GM21528 (cell line): ENCODE results near the gene RASIP1.
A peak's percentile ranks its signal among the peaks of the same experiment; 100 is the strongest.
"Not testable (repeated sequence)": the region's sequence is repeated elsewhere in the genome, so short reads cannot be mapped to it uniquely, and the experiment has no call there.

Experiments used
- ATAC-seq: cut with Tn5 transposase; IDR thresholded peaks from one replicate; pipeline ENCODE4 v1.9.1; 2021; ENCODE audit warnings: mild to moderate bottlenecking, moderate library complexity; ENCODE audit not compliant: unreplicated experiment, low FRiP score

Gene RASIP1

DNA sequence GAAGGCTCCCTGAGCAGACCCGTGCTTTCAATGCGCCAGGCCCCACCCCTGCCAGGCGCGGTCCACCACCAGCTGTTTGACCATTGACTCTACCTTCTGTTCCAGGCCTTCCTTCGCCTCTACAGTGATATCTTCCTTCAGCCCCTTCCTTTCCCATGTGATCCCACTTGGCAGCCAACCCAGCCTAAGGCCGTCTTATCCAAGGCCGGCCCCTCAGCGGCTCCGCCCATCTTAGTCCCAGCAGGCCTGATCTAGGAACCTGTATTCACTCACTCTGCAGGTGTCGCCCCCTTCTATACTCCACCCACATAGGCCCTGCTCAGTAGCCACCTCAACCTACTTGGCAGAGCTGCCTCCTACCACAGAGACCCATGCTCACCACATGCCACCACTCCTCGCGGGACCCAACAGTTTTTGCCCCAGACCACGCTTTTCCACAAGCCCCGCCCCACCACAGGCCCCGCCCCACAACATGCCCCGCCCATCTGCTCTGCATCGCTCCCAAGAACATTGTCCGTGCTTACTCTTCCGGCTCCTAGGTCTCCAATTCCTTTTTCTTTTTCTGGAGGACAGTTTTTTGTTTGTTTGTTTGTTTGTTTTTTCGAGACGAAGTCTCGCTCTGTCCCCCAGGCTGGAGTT, 2.9 kb downstream of the RASIP1 start:
- ATAC-seq, result no peak

DNA sequence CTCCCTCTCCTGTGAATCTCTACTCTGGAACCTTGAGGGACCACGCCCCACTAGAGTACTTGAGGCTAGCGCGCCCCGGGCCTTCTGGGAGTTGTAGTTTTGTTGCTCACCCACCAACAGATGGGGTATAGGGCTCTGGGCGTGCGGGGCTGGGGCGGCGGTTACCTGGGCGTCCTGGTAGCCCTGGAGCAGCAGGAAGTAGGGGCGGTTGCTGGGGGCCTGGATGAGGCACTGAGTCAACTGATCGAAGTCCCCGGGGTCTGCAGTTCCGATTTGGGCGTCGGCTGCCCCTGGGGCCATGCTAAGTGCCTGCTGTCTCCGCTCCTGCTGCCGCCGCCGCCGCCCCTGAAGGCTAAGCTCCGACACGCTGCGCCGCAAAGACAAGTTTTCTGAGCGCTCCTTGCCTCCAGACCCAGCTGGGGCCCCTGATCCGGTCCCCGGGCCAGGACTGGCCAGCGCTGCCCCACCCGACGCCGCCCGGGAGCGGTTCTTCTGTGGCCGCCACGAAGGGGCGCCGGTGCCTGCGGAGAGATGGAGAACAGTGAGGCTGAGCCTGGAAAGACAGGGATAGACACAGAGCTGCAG, 5.3 kb downstream of the RASIP1 start:
- no peak for ATAC-seq

DNA sequence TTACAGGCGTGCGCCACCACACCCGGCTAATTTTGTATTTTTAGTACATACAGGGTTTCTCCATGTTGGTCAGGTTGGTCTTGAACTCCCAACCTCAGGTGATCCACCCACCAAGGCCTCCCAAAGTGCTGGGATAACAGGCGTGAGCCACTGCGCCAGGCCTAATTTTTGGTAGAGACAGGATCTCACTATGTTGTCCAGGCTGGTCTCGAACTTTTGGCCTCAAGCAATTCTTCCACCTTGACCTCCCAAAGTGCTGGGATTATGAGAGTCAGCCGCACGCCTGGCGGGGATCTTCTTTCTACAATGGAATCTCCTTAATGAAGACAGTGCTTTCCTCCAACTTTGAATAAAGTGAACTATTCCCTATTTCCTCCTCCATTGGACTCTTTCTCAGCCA, 5.8 kb downstream of the RASIP1 start:
- no peak for ATAC-seq

DNA sequence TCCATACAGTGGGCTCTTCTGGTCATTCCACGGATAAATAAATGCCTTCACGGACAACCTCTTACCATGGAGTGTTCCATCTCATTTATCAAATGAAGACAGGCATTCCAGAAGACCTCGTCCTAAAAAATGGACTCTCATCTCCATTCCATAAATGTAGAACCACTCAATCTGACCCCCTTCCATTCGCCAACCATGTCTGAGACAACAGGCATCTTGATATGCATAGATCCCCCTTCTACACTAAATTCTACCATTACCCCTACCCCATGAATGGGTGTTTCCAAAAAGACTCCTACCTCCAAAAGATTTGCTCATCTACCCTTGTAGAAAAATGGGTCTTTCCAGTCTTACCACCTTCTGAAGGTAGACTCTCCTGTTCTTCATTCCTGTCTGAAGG, 9.0 kb downstream of the RASIP1 start:
- ATAC-seq, result no peak

DNA sequence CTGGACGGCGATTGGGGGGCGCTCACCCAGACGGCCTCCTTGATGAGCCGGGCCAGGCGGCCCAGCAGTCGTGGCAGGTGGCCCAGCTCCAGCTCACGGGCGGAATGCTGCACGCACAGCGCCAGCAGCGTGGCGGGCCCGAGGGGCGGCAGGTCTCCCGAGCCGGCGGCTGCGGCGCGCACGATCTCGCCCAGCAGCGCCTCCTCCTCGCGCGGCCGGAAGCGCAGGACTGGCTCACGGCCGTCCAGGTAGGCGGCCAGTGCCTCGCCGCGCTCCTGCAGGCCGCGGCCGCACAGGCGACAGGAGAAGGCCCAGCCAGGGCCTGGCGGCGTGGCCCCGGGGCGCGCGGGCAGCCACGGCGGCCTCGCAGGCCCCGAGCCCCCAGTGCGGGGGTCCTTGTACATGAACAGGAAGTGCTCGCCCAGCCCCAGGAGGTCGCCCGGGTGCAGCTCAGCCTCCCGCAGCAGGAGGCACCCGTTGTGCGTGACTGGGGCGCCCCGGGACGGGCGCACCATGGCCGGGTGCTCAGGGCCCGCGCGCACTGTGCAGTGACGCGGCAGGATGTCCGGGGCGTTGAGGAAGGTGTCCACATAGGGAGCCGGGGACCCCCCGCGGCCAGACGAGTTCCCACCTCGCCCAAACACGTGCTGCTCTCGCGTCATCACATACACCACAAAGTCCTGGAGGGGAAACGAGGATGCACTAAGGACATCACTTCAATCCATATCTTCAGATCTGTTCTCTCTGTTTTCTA, 11.3 kb downstream of the RASIP1 start:
- ATAC-seq, result no peak

DNA sequence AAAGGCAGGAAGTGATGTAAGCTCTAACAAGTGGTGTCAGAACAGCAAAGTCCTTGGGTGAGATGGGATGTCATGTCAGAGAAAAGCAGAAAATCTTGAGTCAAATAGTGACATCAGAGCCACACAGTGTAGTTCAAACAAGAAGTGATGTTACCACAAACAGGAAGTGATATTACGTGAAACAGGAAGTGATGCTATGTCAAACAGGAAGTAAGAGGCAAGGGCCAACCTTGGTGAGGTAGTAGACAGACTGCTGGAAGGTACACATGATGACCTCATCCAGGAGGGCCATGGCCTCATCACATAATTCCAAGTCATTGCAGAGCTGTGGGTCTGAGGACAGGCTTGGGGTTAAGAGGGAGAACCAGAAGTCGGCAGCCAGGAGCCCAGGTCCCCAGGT, 13.9 kb downstream of the RASIP1 start:
- ATAC-seq, result no peak

DNA sequence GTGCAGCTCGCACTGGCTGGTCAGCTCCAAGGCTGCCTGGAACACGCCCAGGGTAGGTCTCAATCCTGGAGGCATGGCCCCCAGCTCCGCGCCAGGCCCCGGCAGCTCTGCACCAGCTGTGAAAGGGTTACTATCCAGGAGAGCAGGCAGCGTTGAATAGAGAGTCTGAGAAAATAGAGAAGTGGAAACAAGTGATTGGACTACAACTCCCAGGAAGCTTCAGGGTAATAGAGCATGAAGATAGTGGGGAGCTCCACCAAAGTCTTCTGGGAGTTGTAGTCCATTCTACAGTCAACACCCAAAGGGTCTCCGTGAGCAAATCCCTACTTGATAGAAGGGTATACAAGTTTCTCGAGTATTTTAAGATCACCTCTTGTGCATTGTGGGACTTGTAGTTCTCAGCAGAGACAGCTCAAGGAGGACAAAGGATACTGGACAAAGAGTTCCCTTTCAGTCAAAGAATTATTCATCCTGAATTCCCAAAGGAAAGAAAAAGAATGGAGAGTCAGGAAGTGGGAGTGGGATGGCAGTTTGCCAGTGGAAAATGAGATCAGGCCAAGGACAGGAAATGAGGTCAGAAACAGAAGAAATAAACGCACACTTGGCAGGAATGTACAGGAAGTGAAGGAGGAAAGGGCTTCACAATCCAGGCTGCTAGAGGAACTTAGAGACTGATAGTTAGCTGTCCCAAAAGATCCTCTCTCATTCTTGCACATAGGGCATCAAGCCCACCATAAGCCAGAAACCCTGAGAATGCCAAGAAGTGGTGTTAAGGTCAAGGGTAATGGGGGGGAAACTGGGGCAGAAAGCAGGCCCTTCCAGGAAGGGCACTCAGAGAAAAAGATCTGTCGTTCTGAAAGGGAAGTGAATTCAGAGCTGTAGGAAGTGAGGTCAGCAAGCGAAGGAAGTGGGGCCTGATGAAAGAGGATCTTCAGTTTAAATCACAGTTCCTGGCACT, 15.3 kb downstream of the RASIP1 start:
- no peak for ATAC-seq

DNA sequence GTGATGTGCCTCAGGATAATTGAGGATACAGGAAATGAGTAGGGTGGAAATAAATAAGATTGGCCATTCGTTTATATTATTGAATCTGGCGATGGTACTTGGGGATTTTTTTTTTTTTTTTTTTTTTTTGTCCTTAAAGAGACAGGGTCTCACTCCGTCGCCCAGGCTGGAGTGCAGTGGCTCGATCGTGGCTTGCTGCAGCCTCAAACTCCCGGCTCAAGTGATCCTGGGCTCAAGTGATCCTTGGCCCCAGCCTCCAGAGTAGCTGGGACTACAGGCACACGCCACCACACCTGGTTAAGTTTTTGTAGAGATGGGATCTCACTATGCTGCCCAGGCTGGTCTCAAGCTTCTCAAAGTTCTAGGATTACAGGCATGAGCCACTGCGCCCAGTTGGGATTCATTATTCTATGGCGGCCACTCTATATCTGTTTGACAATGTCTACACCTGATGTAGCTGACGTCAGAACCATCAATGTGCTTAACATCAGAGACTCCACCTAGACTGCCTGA, 18.2 kb downstream of the RASIP1 start:
- ATAC-seq, result no peak

DNA sequence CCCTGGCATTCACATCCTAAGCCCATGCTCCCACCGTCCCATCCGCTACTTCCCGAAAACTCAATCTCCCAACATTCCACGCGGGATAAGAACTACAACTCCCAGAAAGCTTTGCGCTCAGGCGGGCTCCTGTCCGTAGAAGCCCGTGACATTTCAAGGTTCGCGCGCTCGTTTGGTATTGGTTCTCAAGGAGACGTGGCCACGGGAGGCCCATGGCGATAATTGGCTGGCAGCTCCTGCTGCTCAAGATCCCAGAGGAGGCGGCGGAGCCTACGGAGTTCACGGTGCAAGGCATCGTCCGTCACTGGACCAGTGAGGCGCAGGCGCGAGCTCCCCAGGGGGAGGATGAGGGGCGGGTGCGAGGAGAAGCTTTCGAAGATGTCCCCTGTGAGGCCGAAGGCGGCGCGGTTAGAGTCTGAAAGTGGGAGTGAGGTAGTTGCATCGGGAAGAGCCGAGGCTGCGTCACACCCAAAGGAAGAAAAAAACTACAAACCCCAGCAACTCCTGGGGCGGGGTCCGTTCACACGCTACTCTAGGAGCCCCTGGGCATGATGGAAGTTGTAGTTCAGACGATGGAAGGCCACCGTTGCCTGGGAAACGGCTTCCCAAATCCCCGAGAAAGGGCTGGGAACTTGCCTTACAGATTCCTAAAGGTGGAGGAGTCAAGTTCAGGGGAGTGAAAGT, 19.7 kb downstream of the RASIP1 start:
- peak; percentile 63 for ATAC-seq

DNA sequence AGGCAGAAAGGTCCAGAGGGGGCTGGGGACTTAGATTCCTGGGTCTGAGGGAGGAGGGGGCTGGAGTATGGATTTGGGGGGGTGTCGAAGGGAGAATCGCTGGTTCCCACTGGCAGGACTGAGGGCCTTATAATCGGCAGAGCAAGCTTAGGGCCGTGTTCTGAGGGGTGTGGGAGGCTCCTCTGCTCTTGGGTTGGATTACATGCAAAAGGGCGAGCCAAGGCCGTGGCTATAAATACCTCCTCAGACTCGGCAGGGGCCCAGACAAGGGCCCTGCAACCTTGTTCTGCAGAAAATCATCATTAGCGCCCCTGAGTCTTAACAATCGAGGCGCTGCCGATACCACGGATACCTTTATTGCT, 20.2 kb downstream of the RASIP1 start:
- ATAC-seq, result no peak

DNA sequence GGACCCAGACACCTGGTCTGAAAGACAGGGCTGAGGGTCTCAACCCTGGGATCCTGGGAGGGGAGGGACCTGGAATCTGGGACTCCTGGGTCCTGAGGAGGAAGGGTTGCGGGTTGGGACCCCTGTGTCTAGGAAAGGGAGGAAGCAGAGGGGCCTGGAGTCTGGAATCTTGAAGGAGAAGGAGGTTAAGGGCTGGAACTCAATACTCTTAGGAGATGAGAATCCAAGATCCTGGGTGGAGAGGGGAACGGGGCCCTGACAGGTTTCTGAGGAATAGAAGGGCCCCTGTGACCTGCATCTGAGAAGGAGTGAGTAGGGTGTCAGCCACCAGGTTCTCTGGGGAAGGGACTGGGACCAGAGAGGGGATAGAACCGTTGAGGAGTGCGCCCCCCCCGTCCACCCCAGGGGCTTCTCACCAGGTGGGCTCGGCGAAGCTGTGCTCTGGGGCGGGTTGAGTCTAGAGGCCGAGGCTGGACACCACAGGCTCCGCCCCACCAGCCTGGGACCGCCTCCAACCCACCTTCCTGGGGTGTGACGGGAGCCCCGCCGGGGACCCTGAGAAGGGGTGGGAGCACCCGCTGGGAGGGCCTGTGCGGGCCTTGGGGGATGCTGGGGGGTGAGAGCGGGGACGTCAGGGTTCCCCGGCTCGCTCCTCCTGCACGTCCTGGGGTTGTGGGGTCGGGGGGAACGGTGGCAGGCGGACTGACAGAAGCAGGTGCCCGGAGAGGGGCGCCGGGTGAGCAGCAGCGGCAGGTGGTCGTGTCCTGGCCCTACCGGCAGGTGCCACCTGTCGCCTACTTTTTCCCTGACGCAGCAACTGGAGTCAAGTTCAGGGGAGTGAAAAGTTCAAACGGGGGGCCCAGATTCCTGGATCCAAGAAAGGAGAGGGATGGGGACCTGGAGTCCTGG, 20.9 kb downstream of the RASIP1 start, which contains the start of gene MAMSTR:
MAMSTR (minus strand) TSS at position 463 of the 909 bp plus-strand sequence. CDS start 694 bp downstream, outside the sequence.
- ATAC-seq, result no peak

DNA sequence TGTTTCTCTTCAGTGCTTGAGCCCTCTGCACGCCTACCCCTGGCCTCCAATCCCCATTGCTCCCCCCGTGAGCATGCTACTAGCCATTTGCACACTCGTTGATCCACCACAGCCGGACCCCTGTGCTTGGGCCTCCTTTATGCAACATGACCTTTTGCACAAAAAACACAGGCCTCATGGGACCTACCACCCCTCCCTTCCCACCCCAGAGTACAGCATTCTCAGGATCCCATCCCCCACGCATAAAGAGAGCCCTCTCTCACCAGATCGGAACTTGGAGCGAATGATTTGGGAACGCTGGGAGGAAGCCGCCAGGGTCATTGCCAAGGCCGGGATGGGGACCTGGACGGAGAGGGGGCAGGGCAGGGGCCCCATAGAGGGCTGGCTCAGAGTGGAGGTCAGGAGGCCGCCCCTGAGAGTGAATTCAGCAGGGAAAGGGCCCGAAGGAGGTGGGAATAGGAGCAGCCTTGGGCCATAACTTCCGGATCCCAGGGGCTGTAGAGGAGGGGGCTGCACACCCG, 21.6 kb downstream of the RASIP1 start:
- no peak for ATAC-seq

DNA sequence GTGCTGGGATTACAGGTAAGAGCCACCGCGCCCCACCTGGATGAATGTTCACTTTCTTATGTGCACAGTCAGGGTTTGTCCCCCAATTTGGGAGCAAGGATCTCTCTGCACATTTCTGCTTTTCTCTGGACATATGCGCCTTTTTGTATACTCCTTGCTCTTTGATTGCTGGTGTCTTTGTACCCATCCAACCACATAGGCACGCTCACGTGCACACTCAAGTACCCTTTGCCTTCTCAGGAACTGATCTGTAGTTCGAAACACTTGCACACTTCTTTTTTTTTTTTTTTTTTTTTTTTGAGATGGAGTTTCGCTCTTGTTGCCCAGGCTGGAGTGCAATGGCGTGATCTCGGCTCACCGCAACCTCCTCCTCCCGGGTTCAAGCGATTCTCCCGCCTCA, 22.3 kb downstream of the RASIP1 start:
- not testable (repeated sequence) for ATAC-seq

DNA sequence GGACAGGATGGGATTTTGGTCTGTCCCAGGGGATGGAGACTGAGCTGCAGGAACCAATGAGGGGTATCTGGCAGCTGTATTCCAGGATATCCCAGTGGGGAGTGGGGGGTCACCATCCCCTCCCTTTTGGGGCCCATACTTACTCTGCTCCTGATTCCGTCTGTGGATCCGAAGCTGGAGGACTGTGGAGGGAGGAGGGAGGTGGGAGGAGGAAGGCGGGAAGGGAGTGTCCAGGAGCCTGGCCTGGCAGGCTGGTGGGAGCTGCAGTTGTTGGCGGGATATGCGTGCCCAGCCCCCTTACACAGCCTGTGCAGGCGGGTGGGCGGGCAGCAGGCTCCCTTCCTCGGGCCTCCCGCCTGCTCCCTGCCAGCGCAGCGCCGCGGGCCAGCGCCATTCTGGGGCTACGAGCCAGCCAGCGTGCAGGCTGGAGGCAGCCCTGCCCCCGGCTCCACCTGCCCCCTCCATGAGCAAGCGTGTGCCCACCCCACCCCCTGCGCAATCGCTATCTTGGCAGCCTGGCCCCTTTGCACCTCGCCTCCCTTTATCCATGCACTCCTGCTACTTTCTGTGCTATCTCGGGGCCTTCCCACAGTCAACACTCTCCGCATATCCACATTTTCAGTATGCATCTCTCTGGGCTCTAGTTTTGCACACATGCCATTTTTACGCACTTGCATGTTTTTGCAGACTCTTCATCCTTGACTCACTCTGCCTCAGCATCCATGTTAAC, 23.7 kb downstream of the RASIP1 start:
- no peak for ATAC-seq

DNA sequence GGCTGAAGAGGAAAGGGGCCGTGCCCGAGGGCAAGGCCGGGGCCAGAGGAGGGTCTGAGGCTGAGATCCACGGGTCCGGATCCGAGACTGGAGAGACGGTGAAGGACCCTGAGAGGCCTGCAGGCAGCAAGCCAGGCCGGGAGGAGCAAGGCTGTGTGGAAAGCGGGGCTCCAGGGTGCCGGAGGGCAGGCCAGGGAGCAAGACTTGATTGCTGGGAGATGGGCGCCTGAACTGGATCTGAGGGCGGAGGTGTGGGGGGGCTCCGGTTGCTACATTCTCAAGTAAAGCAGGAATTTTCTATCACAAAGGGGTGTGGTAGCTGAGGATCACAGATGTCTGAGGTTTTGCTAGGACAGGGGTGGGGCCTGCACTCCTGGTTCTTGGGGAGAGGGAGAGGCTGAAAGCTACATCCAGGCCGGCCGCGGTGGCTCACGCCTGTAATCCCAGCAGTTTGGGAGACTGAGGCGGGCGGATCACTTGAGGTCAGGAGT, 24.7 kb downstream of the RASIP1 start:
- no peak for ATAC-seq

DNA sequence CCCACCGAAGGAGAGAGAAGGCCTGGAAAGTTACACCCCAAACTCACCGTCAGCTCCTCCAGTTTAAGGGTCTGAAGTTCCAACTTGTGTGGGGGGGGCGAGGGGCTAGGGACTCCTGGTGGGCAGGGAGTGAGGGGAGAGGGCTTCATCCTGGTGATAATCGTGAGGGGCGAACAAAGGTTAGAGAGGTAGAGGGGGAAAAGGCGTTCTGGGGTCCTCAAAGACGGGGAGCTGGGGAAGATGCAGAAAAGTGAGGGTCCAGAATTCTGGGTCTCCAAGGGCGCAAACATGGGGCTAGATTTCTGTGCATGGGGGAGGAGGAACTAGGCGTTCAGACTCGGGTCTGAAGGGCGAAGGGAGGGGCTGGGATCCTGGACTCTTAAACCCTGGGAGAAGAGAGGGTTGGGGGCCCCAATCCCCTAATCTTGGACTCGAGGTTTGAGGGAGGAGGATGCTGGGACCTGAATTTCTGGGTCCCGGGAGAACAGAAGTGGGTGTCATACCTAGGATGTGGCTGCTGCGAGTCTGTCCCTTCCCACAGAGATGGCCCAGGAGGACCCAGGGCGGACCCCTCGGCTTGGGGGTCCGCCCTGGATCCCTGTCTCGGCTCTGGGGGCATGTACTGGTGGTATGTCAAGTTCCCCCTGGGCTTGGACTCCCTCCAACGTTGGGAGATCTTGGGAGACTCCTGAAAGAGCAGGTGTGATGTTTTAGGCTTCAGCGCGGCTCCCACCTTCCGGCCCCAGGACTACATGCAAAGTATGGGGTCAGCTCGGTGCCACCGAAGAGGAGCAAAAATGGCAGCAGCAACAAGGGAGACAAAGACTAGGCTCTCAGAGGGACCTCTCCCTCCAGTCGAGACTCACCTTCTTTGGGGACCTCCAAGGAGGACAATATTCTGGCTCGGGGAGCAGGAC, 25.4 kb downstream of the RASIP1 start:
- no peak for ATAC-seq
